Mesendoderm (in vitro differentiated cells): Measurements from ENCODE around the gene CAPN14.

Experiments
- DNase-seq: peaks from one replicate; pipeline ENCODE4 v3.0.0; 2013
- H2AK5ac ChIP-seq: 2 replicates; pipeline ENCODE4 v1.6.1; 2013; ENCODE audit warnings: low read length, inconsistent platforms
- H2BK120ac ChIP-seq: 2 replicates; pipeline ENCODE4 v1.6.1; 2013; ENCODE audit warnings: low read depth, mild to moderate bottlenecking, low read length, moderate library complexity, mixed read lengths
- H2BK15ac ChIP-seq: replicated peaks from 2 replicates; pipeline ENCODE4 v1.6.1; 2013; ENCODE audit warnings: low read depth, mild to moderate bottlenecking, moderate library complexity
- H2BK5ac ChIP-seq: 2 replicates; pipeline ENCODE4 v1.6.1; 2013; ENCODE audit warnings: low read length, inconsistent platforms
- H3K18ac ChIP-seq: 2 replicates; pipeline ENCODE4 v1.6.1; 2013; ENCODE audit warnings: mild to moderate bottlenecking, low read length, mixed read lengths
- H3K23ac ChIP-seq: one replicate; pipeline ENCODE4 v1.6.1; 2013; ENCODE audit warnings: low read length
- H3K27ac ChIP-seq: 2 replicates; pipeline ENCODE4 v1.5.1; 2013; ENCODE audit warnings: low read depth, mild to moderate bottlenecking, inconsistent platforms, low read length, moderate library complexity
- H3K27me3 ChIP-seq: 2 replicates; pipeline ENCODE4 v1.6.1; 2013; ENCODE audit warnings: low read length, control low read depth, mild to moderate bottlenecking, inconsistent platforms; ENCODE audit not compliant: insufficient read depth, poor library complexity
- H3K36me3 ChIP-seq: 2 replicates; pipeline ENCODE4 v1.6.1; 2013; ENCODE audit warnings: low read length, inconsistent platforms; ENCODE audit not compliant: control insufficient read depth, insufficient read depth
- H3K4ac ChIP-seq: one replicate; pipeline ENCODE4 v1.6.1; 2013; ENCODE audit warnings: low read depth, mild to moderate bottlenecking, low read length, moderate library complexity
- H3K4me1 ChIP-seq: 2 replicates; pipeline ENCODE4 v1.6.1; 2013; ENCODE audit warnings: low read depth, low read length, inconsistent platforms; ENCODE audit not compliant: control insufficient read depth
- H3K4me2 ChIP-seq: 2 replicates; pipeline ENCODE4 v1.6.1; 2013; ENCODE audit warnings: low read length
- H3K4me3 ChIP-seq: 2 replicates; pipeline ENCODE4 v1.5.1; 2013; ENCODE audit warnings: mild to moderate bottlenecking, low read length
- H3K56ac ChIP-seq: one replicate; pipeline ENCODE4 v1.6.1; 2013; ENCODE audit warnings: low read length
- H3K79me1 ChIP-seq: 2 replicates; pipeline ENCODE4 v1.6.1; 2013; ENCODE audit warnings: low read length, inconsistent platforms
- H3K79me2 ChIP-seq: 2 replicates; pipeline ENCODE4 v1.6.1; 2013; ENCODE audit warnings: mild to moderate bottlenecking, low read length; ENCODE audit not compliant: control insufficient read depth, insufficient read depth
- H3K9ac ChIP-seq: 2 replicates; pipeline ENCODE4 v1.6.1; 2013; ENCODE audit warnings: low read length, inconsistent platforms
- H4K5ac ChIP-seq: one replicate; pipeline ENCODE4 v1.6.1; 2013; ENCODE audit warnings: low read length
- H4K8ac ChIP-seq: one replicate; pipeline ENCODE4 v1.6.1; 2013; ENCODE audit warnings: low read depth, mild to moderate bottlenecking, control low read depth, low read length, moderate library complexity
- WGBS: extraction: QIAGEN DNeasy Blood & Tissue Kit; methylation state at CpG from one replicate; pipeline ENCODE4 v1.1.7; 2013; ENCODE audit warnings: low lambda C conversion rate, missing lambda C conversion rate; ENCODE audit not compliant: insufficient coverage; ENCODE audit errors: extremely low coverage; 5-methylcytosine and 5-hydroxymethylcytosine counted together

The CAPN14 gene

GRCh38 chr2:31259075-31259474 lies 41.8 kb upstream of the CAPN14 start:
- Histone ChIP-seq H3K27ac (no peak overlapping the region), H3K4me2 (no peak overlapping the region), H2AK5ac (no peak overlapping the region), H3K79me2 (no peaks in the 10 kb centered on the region), H3K27me3 (no peaks in the 10 kb centered on the region), H2BK5ac (no peak overlapping the region), H4K5ac (no peak overlapping the region), H4K8ac (no peak overlapping the region), H3K4me1 (no peaks in the 10 kb centered on the region), H3K56ac (no peak overlapping the region), H3K4me3 (no peak overlapping the region), H2BK120ac (no peak overlapping the region), H2BK15ac (no peak overlapping the region), H3K18ac (no peak overlapping the region), H3K9ac (no peak overlapping the region), H3K36me3 (peaks cover 1% of the 10 kb centered on the region), H3K79me1 (no peaks in the 10 kb centered on the region), H3K23ac (no peak overlapping the region), H3K4ac (no peak overlapping the region)
- WGBS, result no CpG with 5 or more reads among the region's 3 CpGs
- DNase-seq, result no peak

- Histone ChIP-seq H3K56ac (no peak overlapping the region), H3K9ac (no peak overlapping the region), H4K8ac (no peak overlapping the region), H2BK15ac (no peak overlapping the region), H2AK5ac (no peak overlapping the region), H3K27ac (no peak overlapping the region), H3K4me3 (no peak overlapping the region), H2BK5ac (no peak overlapping the region), H3K79me1 (no peaks in the 10 kb centered on the region), H3K79me2 (no peaks in the 10 kb centered on the region), H4K5ac (no peak overlapping the region), H3K27me3 (no peaks in the 10 kb centered on the region), H3K4me2 (no peak overlapping the region), H3K36me3 (peaks cover 1% of the 10 kb centered on the region), H3K18ac (no peak overlapping the region), H2BK120ac (no peak overlapping the region), H3K4me1 (no peaks in the 10 kb centered on the region), H3K23ac (no peak overlapping the region), H3K4ac (no peak overlapping the region)
- DNase-seq, result no peak
- no CpG with 5 or more reads among the region's 5 CpGs for WGBS
Observed at GRCh38 chr2:31258351-31258750, 41.0 kb upstream of the CAPN14 start.

DNA sequence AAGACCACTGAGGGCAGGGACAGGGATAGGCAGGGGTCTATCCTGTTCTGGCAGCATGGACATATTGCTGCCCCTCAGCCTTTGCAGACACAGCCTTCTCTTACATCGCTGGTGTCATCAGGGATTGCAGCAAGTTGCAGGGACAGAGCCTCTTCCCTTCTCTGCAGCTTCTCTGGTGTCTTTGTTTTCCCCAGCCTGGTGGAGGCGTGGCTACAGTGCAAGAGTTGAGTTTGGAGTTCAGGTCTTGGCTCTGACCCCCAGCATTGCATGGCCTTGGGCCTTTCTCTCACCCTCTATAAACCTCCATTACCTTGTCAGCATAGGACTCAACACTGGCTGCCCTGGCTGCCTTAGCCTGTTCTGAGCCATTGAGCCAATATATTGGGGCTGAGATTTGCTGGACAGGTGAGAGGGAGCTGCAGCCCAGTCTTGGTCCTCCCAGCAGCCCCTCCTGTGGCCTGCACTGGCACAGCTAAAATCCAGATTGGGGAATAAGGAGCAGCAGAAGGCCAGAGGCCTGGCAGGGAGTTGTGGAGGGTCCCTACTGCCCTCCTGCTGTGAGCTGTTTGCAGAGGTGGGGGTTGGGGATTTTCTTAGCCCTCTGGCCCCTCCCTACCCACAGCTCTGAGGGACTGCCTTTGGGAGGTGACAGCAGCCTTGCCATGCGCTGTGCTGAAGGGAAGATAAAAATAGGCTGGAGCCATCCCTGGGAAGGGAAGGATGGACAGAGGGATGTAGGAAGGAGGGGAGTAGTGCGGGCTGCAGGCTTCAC lies 39.5 kb upstream of the CAPN14 start:
- Histone ChIP-seq H3K23ac (no peak overlapping the region), H3K36me3 (peaks cover 2% of the 10 kb centered on the region), H3K4me2 (no peak overlapping the region), H2BK5ac (no peak overlapping the region), H3K56ac (no peak overlapping the region), H4K8ac (no peak overlapping the region), H2AK5ac (no peak overlapping the region), H2BK15ac (no peak overlapping the region), H2BK120ac (no peak overlapping the region), H3K79me2 (no peaks in the 10 kb centered on the region), H3K9ac (no peak overlapping the region), H3K18ac (no peak overlapping the region), H3K79me1 (no peaks in the 10 kb centered on the region), H3K27me3 (no peaks in the 10 kb centered on the region), H4K5ac (no peak overlapping the region), H3K4me1 (no peaks in the 10 kb centered on the region), H3K4me3 (no peak overlapping the region), H3K27ac (no peak overlapping the region), H3K4ac (no peak overlapping the region)
- no CpG with 5 or more reads among the region's 4 CpGs for WGBS
- DNase-seq, result peak; percentile 52

DNA sequence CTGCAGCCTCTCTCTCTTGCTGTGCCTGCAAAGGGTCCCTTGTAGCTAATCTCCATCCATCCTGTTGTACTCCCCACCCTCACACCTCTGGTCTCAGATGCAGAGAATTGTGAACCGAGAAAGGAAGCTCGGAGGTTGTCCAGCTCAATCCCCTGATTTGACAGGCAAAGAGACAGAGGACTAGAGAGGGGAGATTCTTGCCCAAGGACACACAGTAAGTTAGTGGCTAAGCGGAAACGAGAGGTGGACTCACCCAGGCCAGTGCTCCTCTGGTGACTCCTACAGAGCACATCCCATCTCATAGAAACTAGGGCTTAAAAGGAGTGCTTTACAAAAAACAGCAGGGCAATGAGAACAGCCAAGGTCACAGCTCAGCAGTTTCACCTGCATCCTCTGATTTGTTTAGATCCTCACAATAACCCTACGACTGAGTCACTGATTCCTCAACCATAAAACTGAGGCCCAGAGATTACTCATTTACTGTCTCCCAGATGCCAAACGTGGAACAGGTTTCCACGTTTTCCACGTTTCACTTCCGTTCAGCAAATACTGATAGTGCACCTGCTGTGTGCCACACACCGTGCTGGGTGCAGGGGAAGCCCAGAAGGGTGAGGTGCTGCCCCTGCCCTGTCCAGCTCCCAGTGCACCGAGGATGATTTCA lies 38.7 kb upstream of the CAPN14 start:
- DNase-seq, result no peak
- H4K5ac ChIP-seq, result no peak overlapping the region
- H3K27me3 ChIP-seq, result no peaks in the 10 kb centered on the region
- no peak overlapping the region for H3K4ac ChIP-seq
- no peak overlapping the region for H4K8ac ChIP-seq
- H3K4me1 ChIP-seq, result no peaks in the 10 kb centered on the region
- H2BK5ac ChIP-seq, result no peak overlapping the region
- H3K23ac ChIP-seq, result no peak overlapping the region
- H2BK15ac ChIP-seq, result no peak overlapping the region
- H3K36me3 ChIP-seq, result peaks cover 4% of the 10 kb centered on the region
- H3K79me1 ChIP-seq, result no peaks in the 10 kb centered on the region
- H2AK5ac ChIP-seq, result no peak overlapping the region
- H3K4me2 ChIP-seq, result no peak overlapping the region
- no peak overlapping the region for H2BK120ac ChIP-seq
- no peak overlapping the region for H3K9ac ChIP-seq
- H3K4me3 ChIP-seq, result no peak overlapping the region
- no peak overlapping the region for H3K56ac ChIP-seq
- no peak overlapping the region for H3K18ac ChIP-seq
- no peak overlapping the region for H3K27ac ChIP-seq
- no peaks in the 10 kb centered on the region for H3K79me2 ChIP-seq
- WGBS, result no CpG with 5 or more reads among the region's 11 CpGs

DNA sequence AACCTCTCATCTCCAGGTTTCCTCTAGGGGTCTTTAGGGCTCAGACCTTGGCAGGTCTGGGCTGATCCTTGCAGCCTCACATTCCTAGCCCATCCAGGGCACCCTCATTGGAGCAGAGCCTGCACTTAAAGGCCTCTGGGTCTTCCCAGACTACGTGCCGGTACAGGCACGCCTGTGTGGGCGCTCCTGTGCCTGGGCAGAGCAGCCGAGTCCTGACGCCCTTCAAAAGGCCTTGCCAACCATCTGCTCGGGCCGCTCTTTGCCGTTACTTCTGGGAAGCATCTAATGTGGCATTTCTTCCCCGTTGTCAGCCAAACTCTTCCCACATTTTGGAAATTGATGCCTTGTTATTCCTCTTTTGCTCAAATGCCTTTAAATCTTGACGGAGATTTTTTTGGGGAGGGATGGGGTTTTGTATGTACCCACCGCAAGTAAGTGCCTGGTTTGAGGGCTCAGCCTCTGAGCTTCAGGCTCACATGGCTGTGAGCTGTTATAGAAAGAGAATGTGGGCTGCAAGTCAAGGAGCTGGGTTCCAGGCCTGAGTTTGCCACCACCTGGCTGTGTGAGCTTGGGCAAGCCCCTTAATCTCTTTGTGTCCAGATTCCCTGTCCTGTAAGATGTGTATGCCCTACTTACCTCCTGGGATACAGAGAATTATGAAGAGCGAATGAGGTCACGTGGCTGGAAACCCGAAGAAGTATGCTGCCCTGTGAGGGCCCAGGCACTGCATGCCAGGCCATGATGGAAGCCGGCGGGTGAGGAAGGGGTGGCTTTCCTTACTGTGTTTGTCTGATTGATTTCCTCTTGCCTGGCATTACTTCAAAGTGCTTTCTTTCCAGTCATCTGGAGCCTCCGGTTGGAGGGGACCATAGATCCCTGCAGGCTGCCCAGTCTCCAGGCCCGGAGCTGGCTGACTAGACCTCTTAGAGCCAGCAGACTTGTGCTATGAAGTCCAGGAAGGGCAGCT lies 37.2 kb upstream of the CAPN14 start:
- no peak for DNase-seq
- H4K5ac ChIP-seq, result no peak overlapping the region
- peaks cover 4% of the 10 kb centered on the region for H3K36me3 ChIP-seq
- no peak overlapping the region for H3K23ac ChIP-seq
- no peak overlapping the region for H2BK120ac ChIP-seq
- H3K56ac ChIP-seq, result no peak overlapping the region
- no peak overlapping the region for H3K4ac ChIP-seq
- H3K4me2 ChIP-seq, result no peak overlapping the region
- no peak overlapping the region for H3K4me3 ChIP-seq
- H2BK15ac ChIP-seq, result no peak overlapping the region
- H2BK5ac ChIP-seq, result no peak overlapping the region
- H3K27me3 ChIP-seq, result no peaks in the 10 kb centered on the region
- no peaks in the 10 kb centered on the region for H3K4me1 ChIP-seq
- no peaks in the 10 kb centered on the region for H3K79me2 ChIP-seq
- no peak overlapping the region for H2AK5ac ChIP-seq
- no peak overlapping the region for H3K18ac ChIP-seq
- H4K8ac ChIP-seq, result no peak overlapping the region
- H3K27ac ChIP-seq, result no peak overlapping the region
- WGBS, result no CpG with 5 or more reads among the region's 19 CpGs
- no peaks in the 10 kb centered on the region for H3K79me1 ChIP-seq
- H3K9ac ChIP-seq, result no peak overlapping the region
